HG02938 (cell line): ENCODE data around the gene JMJD7.

Source experiments
- ATAC-seq: cut with Tn5 transposase; IDR thresholded peaks from one replicate; pipeline ENCODE4 v1.9.1; 2021; ENCODE audit warnings: mild to moderate bottlenecking, moderate library complexity; ENCODE audit not compliant: unreplicated experiment

Gene JMJD7

DNA sequence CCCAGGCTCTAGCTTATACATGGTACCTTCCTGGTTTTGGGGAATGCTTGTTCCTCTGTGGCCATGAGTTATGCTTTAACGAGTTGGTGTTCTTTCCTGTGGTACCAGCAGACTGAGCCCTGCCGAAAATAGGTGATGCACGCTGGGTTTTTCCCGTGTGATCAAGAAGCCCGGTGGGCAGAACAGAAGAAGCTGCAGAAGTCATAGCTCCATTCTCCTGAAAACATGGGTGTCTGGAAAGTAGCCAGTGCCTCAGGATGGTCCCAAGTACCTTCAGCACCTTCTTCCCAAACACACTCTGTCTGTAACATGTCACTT lies 28.4 kb upstream of the JMJD7 start:
- ATAC-seq = no peak

GRCh38 chr15:41801185-41801584 lies 26.7 kb upstream of the JMJD7 start:
- ATAC-seq = no peak

GRCh38 chr15:41801850-41802455 lies 25.9 kb upstream of the JMJD7 start:
- no peak for ATAC-seq

GRCh38 chr15:41804361-41804760 lies 23.5 kb upstream of the JMJD7 start:
- no peak for ATAC-seq

DNA sequence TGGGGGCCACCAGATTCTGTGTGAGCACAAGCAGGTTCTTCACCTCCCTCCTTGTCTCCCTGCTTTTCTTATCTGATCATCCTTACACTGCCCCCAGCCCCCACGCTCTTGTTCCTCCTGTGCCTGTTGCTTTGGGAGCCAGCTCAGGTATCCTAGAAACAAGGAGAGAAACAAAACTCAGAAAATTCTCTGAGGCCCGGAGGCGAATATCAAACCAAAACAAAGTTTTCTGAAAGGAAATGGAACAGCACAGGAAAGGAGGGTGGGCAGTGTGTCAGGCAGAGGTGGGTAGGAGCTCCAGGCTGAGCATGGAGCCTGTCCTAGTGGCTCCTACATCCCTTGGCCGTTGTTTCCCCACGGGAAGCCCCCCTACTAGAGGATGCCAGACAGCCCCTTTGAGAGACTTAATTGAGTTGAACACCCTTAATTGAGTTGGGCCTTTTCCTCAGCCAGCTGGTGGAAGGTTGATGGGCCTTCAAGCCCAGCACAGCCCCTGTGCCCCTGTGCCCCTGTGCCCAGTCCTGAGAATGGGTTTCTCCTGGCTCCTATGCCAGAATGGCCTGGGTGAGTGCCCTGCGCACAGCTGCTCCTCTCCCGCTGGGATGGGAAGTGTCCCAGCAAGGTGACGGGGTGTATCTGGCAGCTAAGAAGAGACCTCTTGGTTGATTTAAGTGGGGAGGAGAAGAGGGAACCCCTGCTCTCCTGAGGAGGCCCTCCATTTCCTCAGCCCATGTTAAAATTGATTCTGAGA lies 22.8 kb upstream of the JMJD7 start:
- no peak for ATAC-seq

DNA sequence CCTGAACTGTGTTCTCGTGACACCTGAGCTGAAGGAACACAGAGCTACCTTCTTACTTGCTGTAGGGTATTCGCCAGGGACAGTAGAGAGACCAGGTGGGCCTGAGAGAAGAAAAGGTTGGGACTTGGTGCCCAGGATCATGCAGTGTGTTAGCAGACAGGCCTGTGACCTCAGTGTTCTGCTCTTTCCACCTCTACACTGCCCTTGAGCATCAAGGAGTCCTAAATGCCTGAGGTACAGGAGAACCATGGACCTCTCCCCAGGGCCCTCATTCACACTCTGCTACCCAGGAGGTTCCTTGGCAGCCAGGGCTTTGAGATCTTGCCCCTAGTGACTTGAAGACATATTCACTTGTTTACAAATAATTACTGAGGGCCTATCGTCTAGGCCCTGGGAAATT lies 22.2 kb upstream of the JMJD7 start:
- no peak for ATAC-seq

- no peak for ATAC-seq
Observed at GRCh38 chr15:41806291-41807181, 21.4 kb upstream of the JMJD7 start.

DNA sequence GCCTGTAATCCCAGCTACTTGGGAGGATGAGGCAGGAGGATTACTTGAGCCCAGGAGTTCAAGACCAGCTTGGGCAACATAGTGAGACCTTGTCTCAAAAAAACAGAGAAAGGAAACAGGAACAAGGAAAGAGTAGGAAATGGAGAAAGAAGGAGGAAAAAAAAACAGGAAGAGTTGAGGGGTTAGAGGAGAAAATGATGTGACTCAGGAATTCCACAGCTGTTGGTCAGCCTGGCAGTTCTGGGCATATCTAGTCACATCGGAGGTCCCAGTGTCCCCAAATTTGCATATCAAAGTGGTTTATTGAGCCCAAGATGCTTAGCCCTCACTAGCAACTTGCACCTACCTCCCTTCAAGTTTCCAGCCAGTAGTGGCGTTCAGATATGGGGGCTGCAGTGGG lies 18.8 kb upstream of the JMJD7 start:
- no peak for ATAC-seq

DNA sequence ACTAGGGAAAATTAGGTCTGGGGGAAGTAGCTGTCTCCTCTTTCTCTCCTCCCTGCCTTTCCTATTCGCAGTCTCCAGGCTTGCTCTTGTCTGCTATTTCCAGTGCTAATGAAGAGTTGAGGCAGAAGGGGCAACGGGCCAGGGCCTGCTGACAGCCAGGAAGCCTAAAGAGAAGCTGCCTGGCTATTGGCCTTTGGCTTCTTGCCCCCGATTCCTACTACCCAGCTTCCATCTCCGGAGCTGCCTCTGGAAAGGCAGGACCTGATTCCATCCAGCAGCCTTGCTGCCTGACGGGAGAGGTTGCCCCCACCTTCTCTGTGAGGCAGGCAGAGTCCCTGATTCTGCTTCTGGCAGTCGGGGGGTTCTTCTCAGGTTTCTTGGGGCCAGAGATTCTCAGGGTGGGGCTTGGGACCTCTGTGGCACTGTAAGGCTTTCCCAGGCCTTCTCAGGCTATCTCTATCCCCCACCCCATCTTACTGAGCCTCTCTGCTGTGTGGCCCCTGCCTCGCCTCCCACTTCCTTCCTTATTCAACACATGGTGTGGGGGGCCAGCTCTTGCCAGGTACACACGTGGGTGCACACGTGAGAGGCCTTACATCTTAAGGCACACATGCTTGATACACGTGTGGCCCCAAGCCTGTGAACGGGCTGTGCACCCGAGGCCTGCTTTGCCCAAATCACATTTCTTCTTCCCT lies 18.2 kb upstream of the JMJD7 start:
- ATAC-seq = no peak

GRCh38 chr15:41810651-41811431 lies 17.1 kb upstream of the JMJD7 start:
- no peak for ATAC-seq

DNA sequence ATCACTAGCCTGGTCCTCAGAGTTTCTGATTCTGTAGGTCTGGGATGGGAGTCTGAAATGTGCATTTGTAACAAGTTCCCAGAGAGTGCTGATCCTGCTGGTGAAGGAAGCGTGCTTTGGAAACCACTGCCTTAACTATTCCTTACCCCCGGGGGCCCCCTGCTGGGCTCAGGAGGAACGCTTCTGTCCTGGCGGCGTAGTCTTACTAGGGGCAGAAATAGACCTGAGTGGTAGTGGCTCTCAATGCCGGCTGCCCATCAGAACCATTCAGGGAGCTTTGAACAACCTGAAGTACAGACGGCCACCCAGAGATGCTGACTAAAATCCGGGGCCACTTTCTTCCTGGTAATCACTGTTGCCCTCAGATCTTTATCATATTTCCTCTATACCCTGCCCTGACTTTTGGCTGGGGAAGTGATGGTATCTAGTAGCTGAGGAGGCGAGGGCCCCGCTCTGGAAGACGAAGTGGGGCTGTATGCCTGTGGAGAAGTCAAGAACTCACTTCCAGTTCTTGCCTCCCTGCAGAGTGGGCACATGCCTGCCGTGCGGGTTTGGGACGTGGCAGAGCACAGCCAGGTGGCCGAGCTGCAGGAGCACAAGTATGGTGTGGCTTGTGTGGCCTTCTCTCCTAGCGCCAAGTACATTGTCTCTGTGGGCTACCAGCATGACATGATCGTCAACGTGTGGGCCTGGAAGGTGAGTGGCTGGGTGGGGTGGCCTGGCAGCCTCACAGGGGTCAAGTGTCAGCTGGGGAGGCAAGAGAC lies 16.3 kb upstream of the JMJD7 start:
- no peak for ATAC-seq

DNA sequence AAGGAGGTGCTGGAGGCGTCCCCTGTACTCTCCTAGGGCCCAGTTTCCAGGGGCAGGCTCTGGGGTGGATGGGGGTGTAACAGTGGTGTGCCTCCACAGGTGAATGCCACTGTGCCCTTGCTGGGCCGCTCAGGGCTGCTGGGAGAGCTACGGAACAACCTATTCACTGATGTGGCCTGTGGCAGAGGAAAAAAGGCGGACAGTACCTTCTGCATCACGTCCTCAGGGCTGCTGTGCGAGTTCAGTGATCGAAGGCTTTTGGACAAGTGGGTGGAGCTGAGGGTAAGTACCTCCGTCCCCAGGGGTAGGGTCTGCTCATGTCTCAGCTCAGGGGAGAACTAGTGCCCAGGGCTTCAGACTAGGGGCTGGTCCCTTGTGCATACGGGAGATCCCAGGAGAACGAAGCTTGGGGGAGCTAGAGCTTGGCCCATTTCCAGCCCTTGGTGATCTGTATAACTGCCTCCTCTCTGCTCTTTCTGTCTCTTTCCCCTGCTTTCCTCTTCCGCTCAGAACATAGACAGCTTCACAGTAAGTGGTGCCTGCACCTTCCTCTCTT lies 15.0 kb upstream of the JMJD7 start:
- no peak for ATAC-seq

DNA sequence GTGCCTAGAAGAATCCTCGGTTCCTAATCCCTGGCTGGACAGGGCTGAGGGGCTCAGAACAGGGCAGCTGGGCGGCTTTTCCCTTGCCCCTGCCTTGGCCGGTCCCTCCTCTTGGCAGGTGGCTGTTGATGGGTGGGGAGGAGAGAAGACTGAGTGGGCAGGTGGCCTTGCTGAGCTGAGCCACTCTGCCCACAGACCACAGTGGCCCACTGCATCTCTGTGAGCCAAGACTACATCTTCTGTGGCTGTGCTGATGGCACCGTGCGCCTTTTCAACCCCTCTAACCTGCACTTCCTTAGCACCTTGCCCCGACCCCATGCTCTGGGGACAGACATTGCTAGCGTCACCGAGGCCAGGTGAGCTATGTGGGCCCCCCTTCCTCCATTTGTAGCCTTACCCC lies 14.5 kb upstream of the JMJD7 start:
- ATAC-seq = no peak

DNA sequence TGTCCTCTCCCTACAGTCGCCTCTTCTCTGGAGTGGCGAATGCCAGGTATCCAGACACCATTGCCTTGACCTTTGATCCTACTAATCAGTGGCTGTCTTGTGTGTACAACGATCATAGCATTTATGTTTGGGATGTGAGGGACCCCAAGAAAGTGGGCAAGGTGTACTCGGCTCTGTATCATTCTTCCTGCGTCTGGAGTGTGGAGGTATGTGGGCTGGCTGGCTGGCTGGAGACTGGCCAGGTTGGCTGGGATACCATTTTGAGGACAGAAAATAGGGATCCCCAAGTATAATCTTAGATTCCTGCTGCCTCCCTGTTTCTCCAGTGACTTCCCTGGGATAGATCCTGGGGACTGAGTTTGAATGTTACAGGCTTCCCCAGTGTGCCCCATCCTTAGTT lies 13.4 kb upstream of the JMJD7 start:
- no peak for ATAC-seq

DNA sequence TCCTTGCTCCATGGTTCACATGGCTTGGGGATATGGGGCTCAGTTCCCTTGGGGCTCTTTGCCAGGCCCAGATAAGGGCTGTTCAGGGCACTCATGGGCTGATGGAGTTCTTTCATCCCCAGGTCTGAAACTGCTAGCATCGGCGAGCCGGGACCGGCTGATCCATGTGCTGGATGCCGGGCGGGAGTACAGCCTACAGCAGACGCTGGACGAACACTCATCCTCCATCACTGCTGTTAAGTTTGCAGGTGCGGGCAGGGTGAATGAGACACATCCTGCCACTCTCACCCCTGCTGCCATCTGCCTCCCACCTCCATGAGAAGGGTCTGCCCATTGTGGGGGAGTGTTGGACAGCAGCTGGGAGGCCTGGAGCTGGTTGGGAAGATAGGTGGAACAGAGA lies 11.1 kb upstream of the JMJD7 start:
- no peak for ATAC-seq

DNA sequence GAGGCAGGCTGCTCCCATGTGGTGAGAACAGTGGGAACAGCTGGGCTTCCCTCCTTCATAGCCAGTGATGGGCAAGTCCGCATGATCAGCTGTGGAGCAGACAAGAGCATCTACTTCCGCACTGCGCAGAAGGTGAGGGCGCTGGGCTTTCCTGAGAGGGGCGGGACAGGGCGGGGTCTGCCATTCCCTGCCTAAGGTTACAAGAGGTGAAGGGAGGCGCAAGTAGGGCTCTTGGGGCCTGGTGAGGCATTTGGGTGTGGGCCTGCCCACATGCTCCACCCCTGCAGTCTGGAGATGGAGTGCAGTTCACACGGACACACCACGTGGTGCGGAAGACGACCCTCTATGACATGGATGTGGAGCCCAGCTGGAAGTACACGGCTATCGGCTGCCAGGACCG lies 10.6 kb upstream of the JMJD7 start:
- ATAC-seq = no peak

DNA sequence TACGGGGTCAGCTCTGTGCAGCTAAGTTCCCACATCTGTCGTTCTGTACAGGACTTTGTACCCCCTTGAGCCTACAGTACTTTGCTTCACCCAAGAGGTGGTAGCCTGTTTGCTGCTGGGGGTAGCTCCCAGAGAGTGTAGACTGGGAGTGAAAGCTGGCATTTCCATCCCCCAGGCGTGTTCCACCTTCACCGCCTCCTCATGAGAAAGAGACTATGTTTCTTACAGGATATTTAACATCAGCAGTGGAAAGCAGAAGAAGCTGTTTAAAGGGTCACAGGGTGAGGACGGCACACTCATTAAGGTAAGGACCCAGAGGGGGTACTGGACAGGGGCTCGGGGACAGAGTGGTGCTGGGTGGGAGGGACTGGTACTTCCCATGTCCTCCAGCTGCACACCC lies 10.1 kb upstream of the JMJD7 start:
- ATAC-seq = no peak

- no peak for ATAC-seq
Observed at GRCh38 chr15:41819455-41820050, 8.3 kb upstream of the JMJD7 start.

- ATAC-seq = no peak
Observed at GRCh38 chr15:41820791-41821423, 7.0 kb upstream of the JMJD7 start.
